GM18526 (cell line): Measurements from ENCODE around the gene P3H2.

ENCODE experiments used
- POLR2A ChIP-seq: IDR thresholded peaks from 3 replicates; pipeline ENCODE4 v1.6.1; 2011; ENCODE audit not compliant: insufficient read length; ENCODE audit errors: extremely low read depth

The P3H2 gene

DNA sequence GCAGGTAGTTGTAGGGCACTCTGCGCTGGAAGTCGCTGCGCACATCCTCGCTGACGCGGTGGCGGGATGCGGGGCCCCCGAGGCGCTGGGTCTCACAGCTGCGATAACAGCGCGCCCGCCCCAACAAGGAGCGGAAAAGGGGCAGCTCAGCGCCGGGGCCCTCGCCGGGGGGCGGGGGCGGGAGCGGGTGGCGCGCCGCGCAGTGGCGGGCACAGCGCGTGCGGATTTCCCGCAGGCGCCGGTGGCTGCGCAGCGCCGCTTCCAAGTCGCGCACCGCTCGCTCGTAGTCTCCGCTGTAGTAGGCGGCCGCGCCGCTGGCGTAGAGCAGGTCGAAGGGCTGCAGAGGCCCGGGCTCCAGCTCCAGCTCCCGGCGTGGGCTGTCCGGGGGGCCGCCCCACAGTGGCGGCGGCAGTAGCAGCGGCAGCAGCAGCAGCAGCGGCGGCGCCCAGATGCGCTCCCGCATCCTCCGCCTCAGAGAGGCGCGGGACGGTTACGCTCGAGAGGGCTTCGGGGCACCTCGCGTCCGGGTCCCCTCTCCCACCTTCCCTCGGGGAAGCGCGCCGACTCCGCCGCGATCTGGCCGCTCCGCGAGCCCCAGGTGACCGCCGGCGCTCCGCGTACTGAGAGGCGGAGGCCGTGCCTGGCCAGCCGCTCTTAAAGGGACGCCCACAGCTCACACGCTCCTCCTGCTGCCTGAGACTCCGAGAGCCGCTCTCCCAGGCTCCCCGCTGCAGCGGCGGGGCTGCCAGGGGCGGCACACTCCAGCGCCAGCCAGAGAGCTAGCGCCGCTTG, at the start of gene P3H2:
Gene P3H2, minus strand, starts transcription at position 629 of the 792 bp plus-strand sequence. Its CDS starts 166 bp downstream, at position 463.
- TF ChIP-seq POLR2A = no peak

DNA sequence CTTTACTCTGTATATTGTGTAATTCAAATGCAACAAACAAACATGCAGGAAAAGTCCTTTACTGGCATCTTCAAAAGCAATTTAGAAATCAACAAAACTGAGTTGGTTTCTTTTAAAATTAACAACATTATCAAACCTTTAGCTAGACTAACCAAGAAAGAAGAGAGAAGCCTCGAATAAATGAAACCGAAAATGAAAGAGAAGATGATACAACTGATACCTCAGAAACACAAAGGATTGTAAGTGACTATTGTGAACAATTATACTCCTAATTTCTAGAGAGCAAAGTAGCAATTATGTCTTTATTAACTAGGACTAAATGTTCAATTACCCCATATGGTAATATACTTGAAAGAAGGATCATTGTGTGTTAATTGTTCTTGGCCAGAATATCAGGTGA, 49.2 kb upstream of the P3H2 start:
- no peak for TF ChIP-seq POLR2A

DNA sequence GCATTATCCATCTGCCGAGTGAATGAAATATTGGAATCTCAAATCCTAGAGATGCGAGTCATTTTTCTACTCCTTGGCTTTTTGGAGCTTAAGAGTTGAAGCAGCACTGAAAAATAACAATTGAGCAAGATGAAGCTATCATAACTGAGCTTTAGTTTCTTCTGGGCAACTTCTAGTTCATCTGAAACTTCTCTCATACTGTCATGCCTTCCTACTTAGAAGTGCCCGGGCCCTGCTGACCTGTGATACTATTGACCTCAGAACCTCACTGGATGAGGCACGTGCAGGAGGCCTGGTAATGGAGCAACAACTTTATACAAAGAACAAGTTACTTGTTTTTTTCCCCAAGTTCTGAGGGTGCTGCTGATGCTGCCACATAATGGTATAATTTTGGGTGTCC, 48.5 kb upstream of the P3H2 start:
- no peak for TF ChIP-seq POLR2A

- TF ChIP-seq POLR2A = no peak
Observed at GRCh38 chr3:190167936-190168680, 47.4 kb upstream of the P3H2 start.

DNA sequence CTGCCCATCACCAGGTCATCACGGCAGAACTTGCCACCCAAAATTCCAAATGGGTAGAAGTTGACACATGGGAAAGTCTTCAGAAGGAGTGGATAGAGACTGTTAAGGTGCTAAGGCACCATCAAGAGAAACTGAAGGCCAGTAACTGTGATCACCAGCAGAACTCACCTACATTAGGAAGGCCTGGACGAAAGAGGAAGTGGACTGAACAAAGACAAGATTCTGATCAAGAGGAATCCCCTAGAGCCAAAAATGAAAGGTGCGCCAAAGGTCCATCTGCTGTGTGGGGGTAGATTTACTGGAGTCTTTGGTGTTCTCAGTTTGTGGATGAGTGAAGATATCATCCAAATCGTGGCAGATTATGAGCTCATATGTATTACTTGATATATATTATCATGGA, 46.3 kb upstream of the P3H2 start:
- TF ChIP-seq POLR2A = no peak

- no peak for TF ChIP-seq POLR2A
Observed at GRCh38 chr3:190165253-190165652, 44.6 kb upstream of the P3H2 start.

DNA sequence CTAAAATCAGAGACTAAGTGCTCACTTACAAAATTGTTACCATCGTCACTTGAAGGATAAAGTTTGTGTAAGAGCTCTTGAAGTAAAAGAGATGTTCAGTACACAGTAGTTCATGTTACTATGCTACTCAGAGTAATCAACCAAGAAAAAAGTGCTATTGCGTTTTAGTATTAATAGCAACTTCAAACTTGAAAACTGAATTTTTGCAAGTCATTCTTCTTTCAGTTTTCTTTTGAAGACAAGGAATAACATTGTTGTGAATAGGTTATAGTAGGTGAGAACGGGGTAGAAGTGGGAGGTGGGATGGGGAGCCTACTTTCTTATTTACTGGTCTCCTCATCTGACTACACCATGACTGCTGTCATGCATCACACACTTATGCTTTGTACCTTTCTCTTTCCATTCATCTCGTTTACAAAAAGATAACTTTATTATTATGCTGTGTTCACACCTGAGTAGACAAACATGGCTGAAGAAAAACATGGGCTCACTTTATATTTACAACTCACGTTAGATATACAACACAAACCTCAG, 39.3 kb upstream of the P3H2 start:
- TF ChIP-seq POLR2A = no peak

- TF ChIP-seq POLR2A = no peak
Observed at GRCh38 chr3:190158261-190158660, 37.6 kb upstream of the P3H2 start.

DNA sequence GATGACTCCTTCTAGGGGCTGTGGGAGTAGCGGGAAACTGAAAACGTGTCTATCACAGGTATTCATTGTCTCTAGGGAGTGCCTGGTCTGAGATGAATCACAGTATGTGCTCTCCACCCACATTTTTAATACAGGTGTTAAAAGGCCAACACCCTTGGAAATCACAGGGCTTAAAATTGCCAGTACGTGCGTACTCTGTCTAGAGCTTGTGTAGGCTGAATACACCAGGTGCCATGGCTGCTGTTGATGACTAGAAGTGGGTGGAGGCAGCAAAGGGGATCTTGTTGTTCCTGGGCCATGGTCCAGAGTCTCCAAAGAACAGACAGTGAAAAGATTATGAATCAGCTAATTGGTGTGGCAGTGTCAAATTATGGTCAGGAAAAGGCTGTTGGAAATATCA, 35.1 kb upstream of the P3H2 start:
- no peak for TF ChIP-seq POLR2A

DNA sequence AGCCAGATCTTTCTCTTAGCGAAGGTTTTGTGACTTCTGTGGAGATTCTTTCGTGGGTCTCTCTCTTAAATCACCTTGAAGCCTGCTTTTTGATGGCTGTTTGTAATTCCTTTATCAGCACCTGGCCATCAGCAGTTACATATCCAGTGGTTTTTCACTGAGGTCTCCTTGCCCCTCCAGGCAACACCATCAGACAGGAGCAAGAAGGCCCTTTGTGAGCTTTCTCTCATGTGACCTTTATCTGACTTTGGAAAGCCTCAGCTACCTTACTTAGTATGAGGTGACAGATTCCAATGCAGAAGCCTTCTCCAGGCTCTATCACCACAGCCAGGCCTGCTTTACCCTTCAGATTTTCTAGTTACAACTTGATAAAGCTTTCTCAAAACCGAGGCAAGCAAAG, 30.0 kb upstream of the P3H2 start:
- no peak for TF ChIP-seq POLR2A

DNA sequence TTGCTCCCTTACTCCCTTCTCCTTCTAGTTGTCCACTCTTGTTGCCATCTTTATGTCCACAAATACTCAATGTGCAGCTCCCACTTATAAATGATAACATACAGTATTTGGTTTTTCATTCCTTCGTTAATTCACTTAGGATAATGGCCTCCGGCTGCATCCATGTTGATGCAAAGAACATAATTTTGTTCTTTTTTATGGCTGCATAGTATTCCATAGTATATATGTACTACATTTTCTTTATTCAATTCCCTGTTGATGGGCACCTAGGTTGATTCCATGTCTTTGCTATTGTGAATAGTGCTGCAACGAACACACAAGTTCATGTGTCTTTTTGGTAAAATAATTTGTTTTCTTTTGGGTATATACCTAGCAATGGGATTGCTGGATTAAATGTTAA, 21.3 kb upstream of the P3H2 start:
- no peak for TF ChIP-seq POLR2A

DNA sequence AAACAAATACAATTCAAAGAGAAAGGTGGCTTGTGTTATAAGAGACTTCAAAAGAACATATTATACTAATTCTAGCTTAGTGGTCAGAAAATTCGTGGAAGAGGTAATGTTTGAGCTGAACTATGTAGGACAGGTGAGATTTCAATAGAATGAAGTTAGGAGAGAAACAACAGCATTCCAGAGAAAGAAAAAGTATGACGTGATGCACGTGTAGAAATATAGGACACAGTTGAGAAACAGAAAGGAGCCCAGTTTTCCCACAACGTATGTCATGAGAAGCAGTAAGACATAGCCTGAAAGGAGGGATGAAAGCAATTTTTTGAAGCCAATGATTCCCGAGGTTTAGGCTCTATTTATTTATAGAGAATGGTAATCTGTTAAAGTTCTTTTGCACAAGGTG, 18.7 kb upstream of the P3H2 start:
- TF ChIP-seq POLR2A = no peak

GRCh38 chr3:190132371-190132770, 11.7 kb upstream of the P3H2 start:
- no peak for TF ChIP-seq POLR2A

GRCh38 chr3:190131329-190131728, 10.6 kb upstream of the P3H2 start:
- TF ChIP-seq POLR2A = no peak

- TF ChIP-seq POLR2A = no peak
Observed at GRCh38 chr3:190130696-190131095, 10.0 kb upstream of the P3H2 start.

DNA sequence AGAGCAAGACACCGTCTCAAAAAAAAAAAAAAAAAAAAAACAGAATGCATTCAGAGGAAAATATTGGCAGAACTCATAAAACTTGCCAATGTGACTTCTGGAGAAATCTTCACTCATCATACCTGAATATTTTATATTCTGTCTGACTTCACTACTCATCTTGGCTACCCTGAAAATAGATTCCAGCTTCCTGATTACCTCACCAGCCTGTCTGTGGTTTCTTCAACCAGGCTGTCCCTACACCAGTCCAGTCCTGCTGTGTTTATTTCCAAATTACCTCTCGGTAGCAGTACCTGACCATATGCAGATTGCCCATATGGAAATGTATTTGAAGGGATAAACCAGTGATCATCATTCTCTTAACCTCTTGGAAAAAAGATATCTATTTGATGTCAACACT, 9.3 kb upstream of the P3H2 start:
- no peak for TF ChIP-seq POLR2A
